Germinal center (tissue), 1 donor: Measurements from ENCODE around the gene TRMT2A.

Experiments used
- DNase-seq: peaks from one replicate; pipeline ENCODE4 v3.0.0; 2012; ENCODE audit warnings: mixed read lengths, low spot score

The TRMT2A gene

GRCh38 chr22:20132686-20133246 lies 15.7 kb upstream of the TRMT2A start:
- no peak for DNase-seq

GRCh38 chr22:20131859-20132685 lies 15.0 kb upstream of the TRMT2A start:
- no peak for DNase-seq

DNA sequence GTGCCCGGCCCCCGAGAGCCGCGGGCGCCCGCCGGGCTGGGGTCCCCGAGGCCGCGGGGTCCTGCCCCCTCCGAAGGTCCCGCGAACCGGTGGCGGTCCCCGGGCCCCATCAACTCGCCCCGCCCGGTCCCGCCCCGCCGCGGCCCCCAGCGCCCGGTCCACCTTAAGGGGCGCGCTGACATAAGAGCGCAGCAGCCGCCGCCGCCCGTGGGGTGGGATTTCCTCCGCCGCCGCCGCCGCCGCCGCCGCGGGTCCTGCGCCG lies 14.5 kb upstream of the TRMT2A start, which contains the start of gene ZDHHC8:
TSS of gene ZDHHC8 (plus strand) at position 208 of the 262 bp plus-strand sequence. CDS start 144 bp downstream, outside the sequence.
- peak; percentile 59 for DNase-seq

DNA sequence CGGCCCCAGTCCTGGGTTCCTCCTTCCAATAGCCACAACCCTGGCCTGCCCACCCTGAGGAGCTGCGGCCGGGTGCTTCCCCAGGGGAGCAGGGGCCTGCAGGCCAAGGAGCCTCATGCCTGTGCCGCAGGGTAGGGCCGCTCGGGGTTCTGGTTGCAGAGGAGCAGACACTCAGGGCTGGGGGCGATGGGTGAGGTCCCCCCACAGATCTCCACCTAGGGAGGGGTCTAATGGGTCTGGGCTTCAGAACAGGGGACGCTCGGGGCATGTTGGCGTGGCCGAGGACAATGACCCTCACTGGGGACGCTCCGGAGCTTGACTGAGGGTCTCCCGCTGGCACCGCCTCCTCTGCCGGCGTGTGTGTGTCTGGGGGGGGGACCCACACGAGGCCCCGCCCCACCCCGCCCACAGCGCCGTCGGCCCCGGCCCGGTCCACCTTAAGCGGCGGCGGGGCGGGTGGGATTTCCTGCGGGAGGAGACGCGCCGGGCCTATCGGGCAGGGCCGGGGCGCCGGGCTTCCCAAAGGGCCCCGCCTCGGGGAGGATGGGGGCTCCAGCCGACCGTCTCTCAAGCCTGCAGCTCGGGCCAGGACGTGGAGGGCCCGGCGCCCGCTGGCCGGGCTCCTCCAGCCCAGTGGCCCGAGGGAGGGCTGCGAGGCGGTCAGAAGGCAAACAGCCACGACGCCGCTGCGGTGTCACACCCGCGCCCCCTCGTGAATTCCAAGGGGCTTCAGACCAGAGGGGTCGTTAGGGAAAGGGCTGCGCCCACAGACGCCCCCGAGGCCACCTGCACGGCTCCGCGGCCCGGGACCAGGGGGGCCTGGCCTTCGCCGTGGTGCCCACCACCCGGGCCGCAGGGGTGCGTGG lies 13.9 kb upstream of the TRMT2A start:
- peak; percentile 80 for DNase-seq

DNA sequence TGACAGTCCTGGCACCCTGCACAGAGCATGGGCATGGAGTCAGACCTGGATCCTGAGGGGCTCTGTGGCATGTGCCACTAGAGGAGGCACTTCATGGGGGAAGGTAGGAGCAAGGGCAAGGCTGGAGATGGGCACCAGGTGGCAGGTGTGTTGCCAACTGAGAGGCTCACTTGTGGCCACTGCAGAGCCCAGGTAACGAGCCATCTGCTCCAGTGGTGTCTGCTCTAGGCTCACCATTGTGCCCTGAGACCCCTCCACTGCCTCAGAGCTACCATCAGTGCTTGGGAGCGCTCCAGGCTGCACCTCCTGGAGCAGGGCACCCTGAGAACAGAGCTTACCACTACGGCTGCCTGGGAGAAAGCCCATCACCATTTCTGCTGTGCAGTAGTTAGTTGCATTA lies 13.3 kb upstream of the TRMT2A start:
- peak; percentile 39 for DNase-seq

GRCh38 chr22:20129747-20130014 lies 12.7 kb upstream of the TRMT2A start:
- DNase-seq: no peak

DNA sequence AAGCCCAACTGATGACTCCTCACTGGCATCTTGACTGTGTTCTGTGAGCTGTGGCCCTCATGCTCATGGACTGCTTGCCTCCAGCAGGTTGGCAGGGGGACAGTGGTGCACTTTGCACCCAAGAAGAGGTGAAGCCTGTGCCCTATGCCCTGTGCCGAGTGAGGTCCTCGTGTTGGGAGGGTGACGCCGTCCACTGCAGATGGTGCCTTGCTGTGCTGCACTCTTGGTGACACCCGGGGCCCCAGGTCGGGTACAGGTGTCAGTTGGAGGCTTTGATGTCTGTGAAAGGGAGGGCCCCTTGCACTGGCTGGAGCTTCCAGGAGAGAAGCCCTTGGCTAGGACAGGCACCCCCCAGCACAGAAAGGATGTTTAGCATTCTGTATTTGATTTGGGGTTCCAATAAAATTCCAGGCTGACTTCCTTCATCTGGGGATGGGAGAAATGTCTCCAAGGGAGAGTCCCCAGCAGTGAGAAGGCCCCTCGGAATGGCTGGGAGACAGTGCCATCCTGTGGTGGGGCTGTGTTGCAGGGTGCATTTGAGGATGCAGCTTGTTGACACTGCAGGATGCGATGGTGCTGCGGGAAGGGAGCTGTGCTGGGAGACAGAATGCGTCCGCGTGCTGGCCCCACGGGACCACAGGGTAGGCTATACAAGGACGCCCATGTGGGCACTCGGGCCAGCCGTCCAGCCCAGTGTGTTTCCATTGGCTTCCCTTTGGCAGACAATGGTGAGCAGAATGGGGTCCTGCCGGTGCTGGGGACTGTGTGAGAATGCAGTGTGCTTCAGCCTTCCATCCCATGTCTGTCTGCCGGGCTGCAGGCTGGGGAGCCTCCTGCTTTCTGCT lies 12.1 kb upstream of the TRMT2A start:
- peak; percentile 43 for DNase-seq

- no peak for DNase-seq
Observed at GRCh38 chr22:20128619-20128901, 11.5 kb upstream of the TRMT2A start.

GRCh38 chr22:20127869-20128618 lies 11.0 kb upstream of the TRMT2A start:
- DNase-seq: no peak

DNA sequence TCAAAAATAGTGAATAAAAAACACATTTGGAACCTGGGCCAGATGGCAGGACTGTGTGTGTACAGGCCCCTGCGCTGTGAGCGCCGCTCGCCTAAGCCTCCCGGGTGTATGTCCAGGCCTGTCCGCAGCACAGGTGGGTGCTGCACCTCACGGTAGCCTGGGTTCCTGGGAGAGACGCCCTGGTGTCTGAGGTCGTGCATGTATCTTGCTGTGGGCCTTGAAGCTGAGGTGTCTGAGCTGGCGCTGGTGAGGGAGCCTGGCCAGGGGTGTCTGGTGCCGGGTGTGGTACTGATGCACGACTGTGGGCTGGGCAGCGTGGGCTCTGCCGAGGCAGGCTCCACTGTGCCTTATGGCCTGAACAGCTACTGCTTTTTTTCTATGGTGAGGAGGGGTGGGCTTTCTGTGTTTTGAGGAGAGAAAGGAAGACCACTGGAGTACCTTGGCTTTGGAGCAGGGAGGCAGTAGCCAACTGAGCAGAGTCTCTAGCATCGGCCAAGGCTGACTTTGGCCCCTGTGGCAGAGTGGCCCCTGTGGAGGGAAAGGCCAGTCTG lies 10.4 kb upstream of the TRMT2A start:
- no peak for DNase-seq

GRCh38 chr22:20126284-20127029 lies 9.4 kb upstream of the TRMT2A start:
- no peak for DNase-seq

DNA sequence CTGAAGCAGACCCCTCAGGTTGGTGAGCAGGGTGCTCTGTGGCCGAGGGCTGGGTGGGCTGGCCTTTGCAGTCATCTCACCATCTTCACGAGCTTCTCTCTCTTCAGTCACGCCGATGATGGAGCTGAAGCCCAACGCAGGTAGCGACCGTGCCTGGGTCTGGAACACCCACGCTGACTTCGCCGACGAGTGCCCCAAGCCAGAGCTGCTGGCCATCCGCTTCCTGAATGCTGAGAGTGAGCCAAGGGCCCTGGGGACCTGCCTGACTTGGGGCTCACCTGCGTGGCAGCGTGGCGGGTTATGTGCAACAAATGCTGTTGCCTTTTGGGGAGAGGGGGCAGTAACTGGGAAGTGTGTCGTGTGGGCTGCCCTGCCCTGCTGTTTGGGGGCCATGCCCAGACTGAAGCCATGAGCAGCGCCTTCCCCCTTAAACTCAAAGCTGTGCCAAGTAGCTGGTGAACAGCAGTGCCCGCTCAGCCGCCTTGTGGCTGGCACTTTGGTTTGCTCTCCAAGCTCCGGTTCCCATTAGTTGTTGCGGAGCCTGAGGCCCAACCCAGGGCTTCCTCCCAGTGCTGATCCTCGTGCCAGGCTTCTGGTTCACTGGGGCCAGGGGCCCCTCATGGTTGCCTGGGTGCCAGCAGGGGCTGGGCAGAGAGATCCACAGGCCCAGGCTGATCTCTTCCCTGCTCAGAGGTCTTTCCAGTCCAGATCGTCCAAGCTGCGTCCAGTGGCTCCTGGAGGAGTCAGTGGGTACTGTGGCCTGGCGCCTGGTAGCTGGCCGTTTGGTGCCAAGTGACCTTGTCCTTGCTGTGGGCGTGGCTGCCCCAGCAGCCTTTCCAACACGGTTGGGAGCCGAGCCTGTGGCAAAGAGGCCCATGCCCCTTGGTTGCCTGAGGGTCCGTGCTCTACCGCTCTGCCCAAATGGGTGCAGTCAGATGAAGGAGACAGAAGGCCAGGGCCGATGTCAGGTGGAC lies 8.5 kb upstream of the TRMT2A start:
- no peak for DNase-seq

DNA sequence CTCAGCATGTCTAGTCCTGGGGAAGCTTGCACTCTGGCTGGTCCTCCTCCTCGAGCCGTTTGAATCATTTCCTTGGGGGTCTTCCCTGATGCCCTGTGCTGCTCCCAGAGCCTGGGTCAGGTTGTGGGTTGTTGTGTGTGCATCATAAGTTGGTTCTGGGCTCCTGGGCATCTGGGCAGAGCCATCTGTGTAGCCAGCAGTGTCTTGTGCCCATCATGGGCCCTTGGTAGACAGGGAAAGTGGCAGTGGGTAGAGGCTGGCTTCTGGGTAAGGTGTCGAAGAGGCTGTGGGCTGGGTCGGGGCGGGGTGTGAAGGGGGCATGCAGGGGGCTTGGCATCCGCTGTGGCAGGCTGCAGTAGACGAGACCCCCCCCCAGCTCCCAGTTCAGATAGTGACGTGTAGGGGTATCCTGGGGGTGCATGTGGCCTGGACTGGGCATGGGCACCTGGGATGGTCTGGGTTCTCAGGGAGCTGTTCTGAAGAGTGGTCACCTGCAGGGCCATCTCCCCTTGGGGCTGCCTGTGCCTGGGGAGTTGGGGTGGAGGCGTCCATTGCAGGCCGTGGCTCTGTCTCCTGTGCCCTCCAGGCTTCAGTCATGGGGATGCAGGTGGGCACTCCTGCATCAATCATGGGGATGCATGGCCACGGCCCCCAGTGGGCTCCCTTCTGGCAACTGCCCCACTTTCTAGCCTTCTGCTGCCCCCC lies 7.2 kb upstream of the TRMT2A start:
- DNase-seq: no peak

DNA sequence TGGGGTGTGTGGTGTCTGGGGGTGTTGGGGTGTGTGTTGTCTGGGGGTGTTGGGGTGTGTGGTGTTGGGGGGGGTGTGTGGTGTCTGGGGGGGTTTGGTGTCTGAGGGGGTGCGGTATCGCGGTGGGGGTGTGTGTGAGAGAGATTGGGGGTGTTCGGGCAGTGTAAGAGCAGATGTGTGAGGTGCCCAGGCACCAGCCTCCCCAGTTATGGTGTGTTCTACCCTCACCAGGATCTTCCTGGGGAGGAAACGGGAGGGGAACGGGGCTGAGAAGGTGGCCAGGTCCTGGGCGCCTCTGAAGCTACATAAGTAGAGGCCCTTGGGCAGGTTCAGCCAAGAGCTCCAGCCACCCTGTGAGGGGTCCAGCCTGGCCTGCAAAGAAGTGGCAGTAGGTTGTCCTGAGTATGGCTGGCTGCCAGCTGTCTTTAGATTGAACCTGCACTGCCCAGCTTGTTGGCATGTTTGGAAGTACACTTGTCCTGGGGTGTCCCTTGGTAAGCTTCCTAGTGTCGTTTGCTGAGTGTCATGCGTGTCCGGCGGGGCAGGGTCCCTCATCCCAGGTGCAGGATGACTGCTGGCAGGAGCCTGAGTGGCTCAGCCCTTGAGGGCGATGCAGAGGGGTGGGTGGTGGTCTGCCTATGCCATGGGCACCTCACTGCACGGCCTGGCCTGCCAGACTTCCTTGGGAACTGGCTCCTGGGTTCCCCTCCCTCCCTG lies 6.5 kb upstream of the TRMT2A start:
- no peak for DNase-seq

DNA sequence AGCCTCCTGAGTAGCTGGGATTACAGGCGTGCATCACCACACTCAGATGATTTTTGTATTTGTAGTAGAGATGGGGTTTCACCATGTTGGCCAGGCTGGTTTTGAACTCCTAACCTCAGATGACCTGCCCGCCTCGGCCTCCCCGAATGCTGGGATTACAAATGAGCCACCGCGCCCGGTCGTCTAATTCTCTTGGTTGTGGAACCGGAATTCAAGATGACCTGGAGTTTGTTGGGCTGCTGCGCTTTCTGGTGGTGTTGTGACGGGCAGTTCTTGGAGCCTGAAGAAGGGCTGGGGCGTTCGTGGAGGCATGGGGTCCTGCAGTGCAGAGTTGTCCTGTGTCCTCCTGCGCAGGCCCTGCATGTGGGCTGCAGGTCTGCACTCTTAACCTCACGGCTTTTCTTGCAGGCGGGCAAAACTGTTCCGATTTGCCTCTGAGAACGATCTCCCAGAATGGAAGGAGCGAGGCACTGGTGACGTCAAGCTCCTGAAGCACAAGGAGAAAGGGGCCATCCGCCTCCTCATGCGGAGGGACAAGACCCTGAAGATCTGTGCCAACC lies 4.9 kb upstream of the TRMT2A start:
- DNase-seq: no peak

GRCh38 chr22:20118300-20119020 lies 1.4 kb upstream of the TRMT2A start:
- no peak for DNase-seq

- peak; percentile 44 for DNase-seq
Observed at GRCh38 chr22:20117633-20118299, 740 bp upstream of the TRMT2A start.
